Measurements from ENCODE around the gene NPW. TPM values are rescaled to one million over a fixed set of nuclear protein-coding genes. Genes with fewer than 3 reads are reported as not detected.
A peak's percentile ranks its signal among the peaks of the same experiment; 100 is the strongest.

NPW gene
- total and polyA plus RNA-seq, 9 of the 15 experiments (the other 6 are each of a cell fraction or from before 2014, with no cell fraction given), result 0.14 to 4.0 (median 2.6) TPM; not detected in 4

GRCh38 chr16:1983544-1984346 is 35.8 kb upstream of the NPW start, which contains the start of gene GFER (continued):
- TF ChIP-seq TFAM (CRISPR knock-in tag; conservative IDR thresholded peaks at IDR 0.05), result no peak
- peak; percentile 83 for TF ChIP-seq RBFOX2 (IDR thresholded peaks at IDR 0.05; ENCODE audit: low read depth, low read length)
- no peak for TF ChIP-seq MGA (IDR thresholded peaks at IDR 0.05)
- TF ChIP-seq TARDBP (IDR thresholded peaks at IDR 0.05), result no peak; the same call in none of the 2 replicates
- peak; percentile 93 for TF ChIP-seq ZNF589 (CRISPR knock-in tag; IDR thresholded peaks at IDR 0.05; ENCODE audit: low read depth)
- 0 out of 2 replicates have a peak, but pooled peaks have one; percentile 35 for TF ChIP-seq GTF2E2 (tag; IDR thresholded peaks at IDR 0.05)
- peak; percentile 81 for TF ChIP-seq GABPB1 (CRISPR knock-in tag; IDR thresholded peaks at IDR 0.05)
- TF ChIP-seq CLOCK (CRISPR knock-in tag; IDR thresholded peaks at IDR 0.05; ENCODE audit: borderline replicate concordance), result no peak
- no peak for TF ChIP-seq JUND (IDR thresholded peaks at IDR 0.05; ENCODE audit: borderline replicate concordance, low read depth, low read length)
- peak; percentile 56; the same call in 1 of the 3 replicates for TF ChIP-seq JUND (tag; IDR thresholded peaks at IDR 0.05; ENCODE audit: borderline replicate concordance, low read depth, low read length)
- peak; percentile 79; the same call in 1 of the 2 replicates for TF ChIP-seq ZBTB7A (IDR thresholded peaks at IDR 0.05; ENCODE audit: borderline replicate concordance, control insufficient read depth, low read depth, low read length)

Data from K562 (cell line).